Body of pancreas (tissue), 4 donors: ENCODE measurements around the gene ADCY5. TPM values are rescaled to one million over a fixed set of nuclear protein-coding genes. Genes with fewer than 3 reads are reported as not detected.

Experiments used
- ATAC-seq: fragments of 150-250 bp; one replicate; pipeline ENCODE4 v1.9.1; 2016
- DNase-seq, 4 donors: peaks; one replicate each; pipeline ENCODE4 v3.0.0-alpha.2; 2019
- H3K27ac ChIP-seq, 4 donors: fragments of 200-600 bp; sonication (generic); 1 replicate in 3 of 4; 2 replicates in 1 of 4; pipeline versions ENCODE4 v1.5.1 to v1.6.1; 2016 to 2019; ENCODE audit warnings: mild to moderate bottlenecking in 1 of 4, mixed read lengths in 1 of 4, moderate library complexity in 1 of 4
- H3K27me3 ChIP-seq, 2 donors: fragments of 200-600 bp; sonication (generic); one replicate each; pipeline ENCODE4 v1.6.0; 2016; ENCODE audit warnings: mild to moderate bottlenecking in 1 of 2
- H3K36me3 ChIP-seq, 2 donors: fragments of 200-600 bp; sonication (generic); replicated peaks in 1 of 2; 2 replicates each; pipeline ENCODE4 v1.5.1; 2016; ENCODE audit warnings: low read depth in 2 of 2; ENCODE audit not compliant: insufficient read depth in 1 of 2
- H3K4me1 ChIP-seq: fragments of 200-600 bp; sonication (generic); one replicate; pipeline ENCODE4 v1.6.0; 2016
- H3K4me3 ChIP-seq, 2 donors: fragments of 200-600 bp; sonication (generic); 1 replicate in 1 of 2; 2 replicates in 1 of 2; pipeline ENCODE4 v1.5.1; 2016 to 2019
- H3K9me3 ChIP-seq, 3 donors: fragments of 200-600 bp; sonication (generic); 1 replicate in 2 of 3; 2 replicates in 1 of 3; pipeline ENCODE4 v1.5.1; 2016
- CTCF ChIP-seq, 7 experiments: fragments of 450-650 bp in 4 of 7; fragments of 200-600 bp in 3 of 7; sonication (generic) in 3 of 7; IDR thresholded peaks; one replicate each; pipeline ENCODE4 v1.5.1; 2016 to 2019; ENCODE audit warnings: antibody characterized with exemption in 7 of 7
- POLR2A ChIP-seq, 3 donors: fragments of 450-650 bp; IDR thresholded peaks; one replicate each; pipeline ENCODE4 v1.6.1; 2016; ENCODE audit warnings: antibody characterized with exemption in 3 of 3, mild to moderate bottlenecking in 2 of 3
- WGBS, 2 donors: methylation state at CpG; one replicate each; pipeline ENCODE4 v1.1.5; 2017; 5-methylcytosine and 5-hydroxymethylcytosine counted together
- intact Hi-C: fragments of 100-400 bp; cut with DNase I; formaldehyde crosslinking; loops from one replicate; pipeline ENCODE4 v1.15.1; 2023
- total RNA-seq, 2 donors: library from RNA; depleted of rRNA; stranded (reverse); fragments of >200 nt; gene quantifications; one replicate each; pipeline ENCODE4 v1.1.0, GENCODE V29; 2016

Gene ADCY5
- total RNA-seq, 2 donors from 2014 or later: 10.6 to 18.8 TPM

GRCh38 chr3:123318374-123318773 is 130.5 kb downstream of the ADCY5 start:
- intact Hi-C loops: no loop called here
- WGBS, 2 donors: 80 to 85% methylated on average over 3 of the region's 3 CpGs
- no peak for ATAC-seq

GRCh38 chr3:123317716-123318115 is 131.2 kb downstream of the ADCY5 start:
- 85 to 89% methylated on average over 14 of the region's 14 CpGs for WGBS, 2 donors
- intact Hi-C loops: no loop called here
- TF ChIP-seq CTCF (IDR thresholded peaks at IDR 0.05) (no peak), POLR2A (IDR thresholded peaks at IDR 0.05) (no peak)
- no peak overlapping the region for H3K4me3 ChIP-seq
- ATAC-seq: no peak
- no peak overlapping the region for H3K27ac ChIP-seq
- H3K27me3 ChIP-seq: no peaks in the 10 kb centered on the region
- no peaks in the 10 kb centered on the region for H3K36me3 ChIP-seq
- no peak for DNase-seq
- no peaks in the 10 kb centered on the region for H3K4me1 ChIP-seq
- no peaks in the 10 kb centered on the region for H3K9me3 ChIP-seq

More at GRCh38 chr3:123318374-123318773, 130.5 kb downstream of the ADCY5 start:
- no peaks in the 10 kb centered on the region for H3K36me3 ChIP-seq
- no peak overlapping the region for H3K27ac ChIP-seq
- no peaks in the 10 kb centered on the region for H3K27me3 ChIP-seq
- H3K4me1 ChIP-seq: no peaks in the 10 kb centered on the region
- no peak for TF ChIP-seq CTCF (IDR thresholded peaks at IDR 0.05)
- no peak for TF ChIP-seq POLR2A (IDR thresholded peaks at IDR 0.05)
- no peak for DNase-seq
- H3K4me3 ChIP-seq: no peak overlapping the region
- H3K9me3 ChIP-seq: no peaks in the 10 kb centered on the region

GRCh38 chr3:123315271-123315595 is 133.7 kb downstream of the ADCY5 start:
- WGBS, 2 donors: 69% methylated on average over 4 of the region's 4 CpGs
- TF ChIP-seq CTCF (IDR thresholded peaks at IDR 0.05) (no peak), POLR2A (IDR thresholded peaks at IDR 0.05) (no peak)
- DNase-seq: no peak
- no peak overlapping the region for H3K27ac ChIP-seq
- no peak for ATAC-seq
- intact Hi-C loops: no loop called here
- no peaks in the 10 kb centered on the region for H3K36me3 ChIP-seq
- no peaks in the 10 kb centered on the region for H3K9me3 ChIP-seq
- no peaks in the 10 kb centered on the region for H3K4me1 ChIP-seq
- H3K4me3 ChIP-seq: no peak overlapping the region
- no peaks in the 10 kb centered on the region for H3K27me3 ChIP-seq

- Histone ChIP-seq H3K9me3 (no peaks in the 10 kb centered on the region), H3K4me3 (no peak overlapping the region), H3K36me3 (no peaks in the 10 kb centered on the region), H3K27ac (no peak overlapping the region), H3K27me3 (no peaks in the 10 kb centered on the region), H3K4me1 (no peaks in the 10 kb centered on the region)
- 52 to 66% methylated on average over 10 to 14 of the region's 14 CpGs for WGBS, 2 donors
- no peak for ATAC-seq
- DNase-seq: no peak
- no peak for TF ChIP-seq CTCF (IDR thresholded peaks at IDR 0.05)
- intact Hi-C loops: no loop called here
Measured at GRCh38 chr3:123314359-123315270, 134.3 kb downstream of the ADCY5 start.

- no peak overlapping the region for H3K4me3 ChIP-seq
- ATAC-seq (no peak), DNase-seq (no peak)
- no peaks in the 10 kb centered on the region for H3K4me1 ChIP-seq
- intact Hi-C loops: no loop called here
- no peaks in the 10 kb centered on the region for H3K36me3 ChIP-seq
- TF ChIP-seq POLR2A (IDR thresholded peaks at IDR 0.05) (no peak), CTCF (IDR thresholded peaks at IDR 0.05) (no peak)
- no peak overlapping the region for H3K27ac ChIP-seq
- H3K27me3 ChIP-seq: no peaks in the 10 kb centered on the region
- no peaks in the 10 kb centered on the region for H3K9me3 ChIP-seq
- 33 to 69% methylated on average over 5 of the region's 5 CpGs for WGBS, 2 donors
Measured at GRCh38 chr3:123313889-123314288, 135.0 kb downstream of the ADCY5 start.
